ENCODE measurements around the gene FAM170A.

GRCh38 chr5:119597728-119598298, 31.5 kb upstream of the FAM170A start:
- TF ChIP-seq, protein P1, sequence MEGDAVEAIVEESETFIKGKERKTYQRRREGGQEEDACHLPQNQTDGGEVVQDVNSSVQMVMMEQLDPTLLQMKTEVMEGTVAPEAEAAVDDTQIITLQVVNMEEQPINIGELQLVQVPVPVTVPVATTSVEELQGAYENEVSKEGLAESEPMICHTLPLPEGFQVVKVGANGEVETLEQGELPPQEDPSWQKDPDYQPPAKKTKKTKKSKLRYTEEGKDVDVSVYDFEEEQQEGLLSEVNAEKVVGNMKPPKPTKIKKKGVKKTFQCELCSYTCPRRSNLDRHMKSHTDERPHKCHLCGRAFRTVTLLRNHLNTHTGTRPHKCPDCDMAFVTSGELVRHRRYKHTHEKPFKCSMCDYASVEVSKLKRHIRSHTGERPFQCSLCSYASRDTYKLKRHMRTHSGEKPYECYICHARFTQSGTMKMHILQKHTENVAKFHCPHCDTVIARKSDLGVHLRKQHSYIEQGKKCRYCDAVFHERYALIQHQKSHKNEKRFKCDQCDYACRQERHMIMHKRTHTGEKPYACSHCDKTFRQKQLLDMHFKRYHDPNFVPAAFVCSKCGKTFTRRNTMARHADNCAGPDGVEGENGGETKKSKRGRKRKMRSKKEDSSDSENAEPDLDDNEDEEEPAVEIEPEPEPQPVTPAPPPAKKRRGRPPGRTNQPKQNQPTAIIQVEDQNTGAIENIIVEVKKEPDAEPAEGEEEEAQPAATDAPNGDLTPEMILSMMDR (IDR thresholded peaks at IDR 0.05; ENCODE audit: extremely low read depth in 1 of 2, insufficient read depth in 1 of 2, low read depth in 1 of 2, low read length in 2 of 2) = no peak
- no peak for TF ChIP-seq POLR2A (IDR thresholded peaks at IDR 0.05; ENCODE audit: low read depth, low read length)
- no peak for TF ChIP-seq EZH2 (IDR thresholded peaks at IDR 0.05; ENCODE audit: borderline replicate concordance, low read depth, low read length, severe bottlenecking)
- no peak for TF ChIP-seq FOS (IDR thresholded peaks at IDR 0.05; ENCODE audit: borderline replicate concordance, insufficient read depth, low read length)
- TF ChIP-seq MYC (IDR thresholded peaks at IDR 0.05; ENCODE audit: low read depth, low read length) = no peak
